GM23338 (cell line): ENCODE results near the gene C2orf92. TPM values are rescaled to one million over a fixed set of nuclear protein-coding genes. Genes with fewer than 3 reads are reported as not detected.

ENCODE experiments used
- ATAC-seq: fragments of 200-7000 bp; cut with Tn5 transposase; 3 replicates; pipeline ENCODE4 v1.9.1; 2020
- DNase-seq: peaks from one replicate; pipeline ENCODE4 v3.0.0-alpha.2; 2015; ENCODE audit warnings: low spot score
- H2AFZ ChIP-seq: fragments of 200-600 bp; sonication (generic); 2 replicates; pipeline ENCODE4 v1.8.0; 2016; ENCODE audit warnings: antibody characterized with exemption, mild to moderate bottlenecking, moderate library complexity
- H3F3A ChIP-seq: fragments of 200-600 bp; sonication (generic); replicated peaks from 2 replicates; pipeline ENCODE4 v1.8.0; 2017; ENCODE audit warnings: antibody characterized with exemption, mixed run types, low read depth
- H3K27ac ChIP-seq: fragments of 200-600 bp; sonication (generic); 2 replicates; pipeline ENCODE4 v1.6.1; 2016; ENCODE audit warnings: low read depth
- H3K27me3 ChIP-seq: fragments of 200-600 bp; sonication (generic); 2 replicates; pipeline ENCODE4 v1.8.0; 2016; ENCODE audit warnings: mild to moderate bottlenecking, mixed run types, moderate library complexity; ENCODE audit not compliant: insufficient read depth
- H3K36me3 ChIP-seq: fragments of 200-600 bp; sonication (generic); 2 replicates; pipeline ENCODE4 v1.8.0; 2016; ENCODE audit warnings: mild to moderate bottlenecking; ENCODE audit not compliant: insufficient read depth
- H3K4me1 ChIP-seq: fragments of 200-600 bp; sonication (generic); 2 replicates; pipeline ENCODE4 v1.8.0; 2016; ENCODE audit warnings: mild to moderate bottlenecking, moderate library complexity; ENCODE audit not compliant: insufficient read depth
- H3K4me2 ChIP-seq: fragments of 200-600 bp; sonication (generic); 2 replicates; pipeline ENCODE4 v1.7.1; 2017; ENCODE audit warnings: mixed run types
- H3K4me3 ChIP-seq: fragments of 200-600 bp; sonication (generic); 2 replicates; pipeline ENCODE4 v1.6.1; 2016; ENCODE audit warnings: mixed run types
- H3K79me2 ChIP-seq: fragments of 200-600 bp; sonication (generic); replicated peaks from 2 replicates; pipeline ENCODE4 v1.8.0; 2017; ENCODE audit warnings: mild to moderate bottlenecking; ENCODE audit not compliant: insufficient read depth
- H3K9me2 ChIP-seq: fragments of 200-600 bp; sonication (generic); 2 replicates; pipeline ENCODE4 v1.8.0; 2017; ENCODE audit not compliant: insufficient read depth
- H4K20me1 ChIP-seq: fragments of 200-600 bp; sonication (generic); replicated peaks from 2 replicates; pipeline ENCODE4 v1.8.0; 2017; ENCODE audit warnings: mild to moderate bottlenecking; ENCODE audit not compliant: insufficient read depth
- H3K27ac Mint-ChIP-seq: 2 replicates; pipeline ENCODE4 v1.8.0; 2020; ENCODE audit warnings: inconsistent platforms, mild to moderate bottlenecking, moderate library complexity, mixed read lengths
- H3K27me3 Mint-ChIP-seq: 3 replicates; pipeline ENCODE4 v1.8.0; 2022; ENCODE audit warnings: low read depth, mild to moderate bottlenecking, moderate library complexity, mixed read lengths, inconsistent platforms; ENCODE audit not compliant: insufficient read depth, poor library complexity
- H3K36me3 Mint-ChIP-seq: 3 replicates; pipeline ENCODE4 v1.8.0; 2021; ENCODE audit warnings: low read depth, mild to moderate bottlenecking, inconsistent platforms, moderate library complexity, mixed read lengths
- H3K4me1 Mint-ChIP-seq: 3 replicates; pipeline ENCODE4 v1.8.0; 2020; ENCODE audit warnings: mild to moderate bottlenecking, inconsistent platforms, mixed read lengths
- H3K4me3 Mint-ChIP-seq: 3 replicates; pipeline ENCODE4 v1.8.0; 2021; ENCODE audit warnings: moderate library complexity, mild to moderate bottlenecking, inconsistent platforms, mixed read lengths
- H3K9me3 Mint-ChIP-seq: 3 replicates; pipeline ENCODE4 v1.8.0; 2020; ENCODE audit warnings: moderate library complexity, mild to moderate bottlenecking, inconsistent platforms, mixed read lengths
- CREB1 ChIP-seq: fragments of 250-450 bp; sonication (Bioruptor Pico); IDR thresholded peaks from 2 replicates; pipeline ENCODE4 v1.5.0; 2020; ENCODE audit warnings: low read depth, mild to moderate bottlenecking, moderate library complexity
- ETS1 ChIP-seq: IDR thresholded peaks from 2 replicates; pipeline ENCODE4 v1.6.1; 2016; ENCODE audit warnings: antibody characterized with exemption
- EZH2 ChIP-seq: fragments of 200-600 bp; sonication (generic); IDR thresholded peaks from one replicate; pipeline ENCODE4 v1.8.0; 2017; ENCODE audit warnings: antibody characterized with exemption, mild to moderate bottlenecking, low read depth; ENCODE audit not compliant: unreplicated experiment
- NANOG ChIP-seq: IDR thresholded peaks from 2 replicates; pipeline ENCODE4 v1.6.1; 2016; ENCODE audit warnings: antibody characterized with exemption, borderline replicate concordance
- POLR2AphosphoS5 ChIP-seq: IDR thresholded peaks from 2 replicates; pipeline ENCODE4 v1.6.1; 2016; ENCODE audit warnings: antibody characterized with exemption, low read depth
- REST ChIP-seq: IDR thresholded peaks from one replicate; pipeline ENCODE4 v1.6.1; 2018; ENCODE audit warnings: antibody characterized with exemption; ENCODE audit not compliant: unreplicated experiment
- STAT1 ChIP-seq: IDR thresholded peaks from one replicate; pipeline ENCODE4 v1.6.1; 2016; ENCODE audit warnings: antibody characterized with exemption; ENCODE audit not compliant: unreplicated experiment
- ZNF114 ChIP-seq: fragments of 250-450 bp; sonication (Bioruptor Pico); IDR thresholded peaks from 2 replicates; pipeline ENCODE4 v1.5.0; 2020; ENCODE audit warnings: mild to moderate bottlenecking, moderate library complexity
- ZNF331 ChIP-seq: fragments of 250-450 bp; sonication (Bioruptor Pico); IDR thresholded peaks from 2 replicates; pipeline ENCODE4 v1.5.0; 2020; ENCODE audit warnings: low read depth, mild to moderate bottlenecking, moderate library complexity
- polyA plus RNA-seq: library from polyadenylated mRNA; unstranded; fragments of >200 nt; fragmentation: Nextera tagmentation; extraction: Ambion mirVana; gene quantifications from 2 replicates; pipeline ENCODE4 v1.2.1, GENCODE V29; 2016
- total RNA-seq: library from RNA; depleted of rRNA; stranded (reverse); fragments of >200 nt; shearing (Covaris generic); gene quantifications from 2 replicates; pipeline ENCODE4 v1.2.3, GENCODE V29; 2014

Gene C2orf92
- total and polyA plus RNA-seq, 2 experiments from 2014 or later, result 1.7 to 2.6 TPM

GRCh38 chr2:97731274-97732020, 61.9 kb downstream of the C2orf92 start:
- H3K4me1 ChIP-seq, result no peaks in the 10 kb centered on the region
- no peak for ATAC-seq

DNA sequence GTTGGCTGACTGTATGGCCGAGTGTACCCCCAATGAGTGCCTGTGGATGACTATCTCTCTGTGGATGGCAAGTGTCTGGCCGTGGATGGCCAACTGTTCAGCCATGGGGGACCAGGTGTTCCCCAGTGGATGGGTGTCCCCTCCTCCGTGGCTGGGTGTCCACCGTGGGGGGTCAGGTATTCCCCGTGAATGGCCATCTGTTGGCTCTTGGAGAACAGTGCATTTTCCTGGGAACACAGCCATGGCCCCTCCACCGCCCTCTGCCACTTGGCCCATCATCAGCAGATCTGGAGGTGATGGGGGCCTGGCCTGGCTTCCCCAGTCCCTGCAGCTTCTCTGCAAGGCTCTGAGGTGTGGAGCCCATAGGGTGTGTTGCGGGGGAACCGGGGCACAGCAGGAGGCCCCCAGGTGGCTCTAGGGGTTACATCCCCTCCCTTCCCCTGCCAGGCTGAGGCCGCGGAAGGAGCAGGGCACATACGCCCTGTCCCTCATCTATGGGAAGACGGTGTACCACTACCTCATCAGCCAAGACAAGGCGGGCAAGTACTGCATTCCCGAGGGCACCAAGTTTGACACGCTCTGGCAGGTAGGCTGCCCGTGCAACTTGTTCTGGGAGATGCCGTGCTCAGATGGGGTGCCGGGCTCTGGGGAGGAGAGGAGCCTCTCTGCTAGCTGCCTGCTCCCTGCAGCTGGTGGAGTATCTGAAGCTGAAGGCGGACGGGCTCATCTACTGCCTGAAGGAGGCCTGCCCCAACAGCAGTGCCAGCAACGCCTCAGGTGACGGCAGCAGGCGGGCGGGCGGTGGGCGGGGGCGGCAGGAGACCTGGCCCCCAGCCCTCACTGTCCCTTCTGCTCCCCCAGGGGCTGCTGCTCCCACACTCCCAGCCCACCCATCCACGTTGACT, 63.2 kb downstream of the C2orf92 start:
- ATAC-seq (no peak), DNase-seq (no peak)
- Histone ChIP-seq H2AFZ (no peak overlapping the region), H3K4me3 (no peak overlapping the region), H3K36me3 (no peaks in the 10 kb centered on the region), H3K4me1 (no peaks in the 10 kb centered on the region), H3K9me2 (no peaks in the 10 kb centered on the region), H3F3A (no peaks in the 10 kb centered on the region), H3K79me2 (no peaks in the 10 kb centered on the region), H3K27me3 (no peaks in the 10 kb centered on the region), H4K20me1 (no peaks in the 10 kb centered on the region), H3K4me2 (no peak overlapping the region), H3K27ac (no peak overlapping the region)
- Mint-ChIP-seq H3K4me3 (no peak overlapping the region), H3K27ac (no peak overlapping the region), H3K27me3 (peaks cover 4% of the 10 kb centered on the region), H3K36me3 (no peaks in the 10 kb centered on the region; the same call in 2 of the 3 replicates), H3K9me3 (peaks cover 5% of the 10 kb centered on the region; the same call in 1 of the 3 replicates), H3K4me1 (no peaks in the 10 kb centered on the region; the same call in 2 of the 3 replicates)
- TF ChIP-seq STAT1 (no peak), ETS1 (no peak), POLR2AphosphoS5 (no peak), EZH2 (no peak), REST (no peak), ZNF114 (CRISPR knock-in tag) (no peak), CREB1 (no peak), ZNF331 (CRISPR knock-in tag) (no peak)

More at GRCh38 chr2:97731274-97732020, 61.9 kb downstream of the C2orf92 start:
- H3K36me3 ChIP-seq, result no peaks in the 10 kb centered on the region
- no peaks in the 10 kb centered on the region for H3K79me2 ChIP-seq
- H3K9me3 Mint-ChIP-seq, result peaks cover 5% of the 10 kb centered on the region; the same call in 1 of the 3 replicates
- H3K4me2 ChIP-seq, result no peak overlapping the region
- no peak overlapping the region for H3K4me3 ChIP-seq
- H3K4me1 Mint-ChIP-seq, result no peaks in the 10 kb centered on the region; the same call in 2 of the 3 replicates
- no peak overlapping the region for H2AFZ ChIP-seq
- no peak for DNase-seq
- H3K27ac Mint-ChIP-seq, result no peak overlapping the region
- no peaks in the 10 kb centered on the region for H3K9me2 ChIP-seq
- H3K4me3 Mint-ChIP-seq, result no peak overlapping the region
- H3K27ac ChIP-seq, result no peak overlapping the region
- H3K36me3 Mint-ChIP-seq, result no peaks in the 10 kb centered on the region; the same call in 2 of the 3 replicates
- no peaks in the 10 kb centered on the region for H3F3A ChIP-seq
- no peaks in the 10 kb centered on the region for H3K27me3 ChIP-seq
- TF ChIP-seq NANOG (no peak), STAT1 (no peak)
- peaks cover 6% of the 10 kb centered on the region for H3K27me3 Mint-ChIP-seq
- no peaks in the 10 kb centered on the region for H4K20me1 ChIP-seq
